K562 (cell line): ENCODE data around the gene TECPR2. TPM values are rescaled to one million over a fixed set of nuclear protein-coding genes. Genes with fewer than 3 reads are reported as not detected.

Source experiments
- ATAC-seq: fragments of 200-7000 bp; cut with Tn5 transposase; 3 replicates; pipeline ENCODE4 v1.9.1; 2020; ENCODE audit warnings: moderate library complexity
- BruUV-seq: library from RNA; stranded (reverse); fragments of 400-500 nt; replicated peaks from 2 replicates; lab custom pipeline; 2021; lab: Mats Ljungman, UMichigan
- CTCF ChIA-PET: fragments of 300-600 bp; formaldehyde crosslinking; extraction: SDS; loops from one replicate; lab custom pipeline; 2021; ENCODE audit warnings: low intra/inter-chr PET ratio; lab: Yijun Ruan, JAX
- POLR2A ChIA-PET: fragments of 300-600, 350-650 bp; sonication (Branson Sonifier 250); formaldehyde crosslinking; extraction: SDS; loops from one replicate; lab custom pipeline; 2021; ENCODE audit warnings: antibody characterized with exemption, inconsistent platforms; lab: Yijun Ruan, JAX
- DNase-seq, 4 experiments: peaks; one replicate each; pipeline versions ENCODE4 v3.0.0 to v3.0.0-alpha.2; 2011 to 2018; ENCODE audit warnings: low spot score in 3 of 4, mixed read lengths in 3 of 4; ENCODE audit errors: extremely low read depth in 1 of 4
- FAIRE-seq: peaks from 2 replicates; lab custom pipeline; 2011; peaks lifted over from hg19 to GRCh38; lab: Jason Lieb, UNC
- H2AFZ ChIP-seq: 2 replicates; pipeline ENCODE4 v1.6.0; 2011; ENCODE audit warnings: low read depth, low read length, control low read depth, inconsistent platforms
- H3K27ac ChIP-seq: fragments of 200-600 bp; 3 replicates; pipeline ENCODE4 v1.8.0; 2011; ENCODE audit warnings: low read depth, mild to moderate bottlenecking, control low read depth, inconsistent platforms, low read length, moderate library complexity, mixed read lengths; ENCODE audit errors: extremely low read depth
- H3K27me3 ChIP-seq, 2 experiments: fragments of 300-600 bp in 1 of 2; 2 replicates in 1 of 2; 3 replicates in 1 of 2; pipeline versions ENCODE4 v1.6.0 to v1.8.0; 2011; ENCODE audit warnings: inconsistent platforms in 2 of 2, low read length in 2 of 2, mild to moderate bottlenecking in 1 of 2, mixed read lengths in 1 of 2, moderate library complexity in 1 of 2; ENCODE audit not compliant: control insufficient read depth in 2 of 2, insufficient read depth in 2 of 2
- H3K36me3 ChIP-seq: fragments of 300-600 bp; 3 replicates; pipeline ENCODE4 v1.8.0; 2011; ENCODE audit warnings: mild to moderate bottlenecking, low read length, inconsistent platforms; ENCODE audit not compliant: control insufficient read depth, insufficient read depth
- H3K4me1 ChIP-seq, 2 experiments: fragments of 200-600 bp in 1 of 2; replicated peaks in 1 of 2; 2 replicates in 1 of 2; 3 replicates in 1 of 2; pipeline versions ENCODE4 v1.5.1 to v1.8.0; 2011; ENCODE audit warnings: inconsistent platforms in 2 of 2, low read length in 2 of 2, mild to moderate bottlenecking in 1 of 2, mixed read lengths in 1 of 2, moderate library complexity in 1 of 2; ENCODE audit not compliant: control insufficient read depth in 2 of 2, insufficient read depth in 2 of 2
- H3K4me2 ChIP-seq: 2 replicates; pipeline ENCODE4 v1.6.1; 2011; ENCODE audit warnings: low read length, control low read depth, inconsistent platforms, mixed read lengths; ENCODE audit not compliant: insufficient read depth
- H3K4me3 ChIP-seq: fragments of 200-600 bp; sonication (generic), shearing (Covaris generic); 2 replicates; pipeline ENCODE4 v1.5.1; 2016; ENCODE audit warnings: control low read depth, inconsistent platforms
- H3K79me2 ChIP-seq: fragments of 200-600 bp; 3 replicates; pipeline ENCODE4 v1.8.0; 2011; ENCODE audit warnings: low read length, inconsistent platforms; ENCODE audit not compliant: control insufficient read depth, insufficient read depth
- H3K9ac ChIP-seq, 2 experiments: 2 replicates each; pipeline versions ENCODE4 v1.6.0 to v1.6.1; 2011; ENCODE audit warnings: low read depth in 2 of 2, low read length in 2 of 2, control low read depth in 1 of 2, inconsistent platforms in 1 of 2, mild to moderate bottlenecking in 1 of 2, mixed read lengths in 1 of 2; ENCODE audit not compliant: insufficient read depth in 1 of 2
- H3K9me1 ChIP-seq: one replicate; pipeline ENCODE4 v1.6.0; 2011; ENCODE audit warnings: inconsistent platforms, mild to moderate bottlenecking, low read length, moderate library complexity; ENCODE audit not compliant: control insufficient read depth, insufficient read depth
- H3K9me3 ChIP-seq: replicated peaks from 2 replicates; pipeline ENCODE4 v1.5.1; 2011; ENCODE audit warnings: low read depth, low read length, inconsistent platforms; ENCODE audit not compliant: control insufficient read depth, insufficient read depth
- H4K20me1 ChIP-seq: replicated peaks from 2 replicates; pipeline ENCODE4 v1.6.1; 2011; ENCODE audit warnings: low read length, inconsistent platforms, mixed read lengths; ENCODE audit not compliant: control insufficient read depth, insufficient read depth
- MAFG ChIP-seq: fragments of 450-650 bp; conservative IDR thresholded peaks from 2 replicates; pipeline ENCODE4 v1.6.1; 2016; ENCODE audit warnings: missing genetic modification characterization, missing compliant biosample characterization
- PCBP1 ChIP-seq: fragments of 200-400 bp; formaldehyde crosslinking; IDR thresholded peaks from 2 replicates; pipeline ENCODE4 v1.6.1; 2018; ENCODE audit warnings: mild to moderate bottlenecking, low read depth, low read length; ENCODE audit not compliant: poor library complexity, severe bottlenecking
- POLR3A ChIP-seq: IDR thresholded peaks from 2 replicates; pipeline ENCODE4 v1.6.1; 2011; ENCODE audit warnings: borderline replicate concordance, mild to moderate bottlenecking, moderate library complexity; ENCODE audit not compliant: insufficient read length, insufficient read depth; ENCODE audit errors: extremely low read depth
- REST ChIP-seq, 2 experiments: fragments of 450-650 bp; formaldehyde crosslinking in 1 of 2; IDR thresholded peaks; 2 replicates each; pipeline versions ENCODE4 v1.4.0 to v1.6.1; 2014 to 2020; ENCODE audit warnings: mild to moderate bottlenecking in 2 of 2, borderline replicate concordance in 1 of 2, low read depth in 1 of 2
- ZBTB7A ChIP-seq: IDR thresholded peaks from 2 replicates; pipeline ENCODE4 v1.6.1; 2011; ENCODE audit warnings: low read depth, mild to moderate bottlenecking, low read length, moderate library complexity, borderline replicate concordance; ENCODE audit not compliant: control insufficient read depth
- ZC3H4 ChIP-seq: sonication (generic); formaldehyde crosslinking; IDR thresholded peaks from 2 replicates; pipeline ENCODE4 v1.9.0; 2021; ENCODE audit warnings: missing genetic modification reagents, borderline replicate concordance
- ZNF75A ChIP-seq: fragments of 450-650 bp; formaldehyde crosslinking; IDR thresholded peaks from 2 replicates; pipeline ENCODE4 v1.4.0; 2020; ENCODE audit warnings: mild to moderate bottlenecking
- WGBS: fragments of 100-300 bp; shearing (Covaris generic); methylation state at CpG from one replicate; pipeline ENCODE4 v1.1.6; 2016; ENCODE audit warnings: low coverage, mixed read lengths; ENCODE audit not compliant: insufficient coverage; ENCODE audit errors: missing lambda C conversion rate; 5-methylcytosine and 5-hydroxymethylcytosine counted together
- in situ Hi-C: fragments of 300-500 bp; cut with MboI; formaldehyde crosslinking; loops from 4 replicates; pipeline ENCODE4 v1.15.0; 2018; ENCODE audit warnings: inconsistent platforms, mixed read lengths
- intact Hi-C: fragments of 100-400 bp; cut with micrococcal nuclease; formaldehyde crosslinking; loops from 2 replicates; pipeline ENCODE4 v1.14.2; 2022
- polyA plus RNA-seq, 8 experiments: library from polyadenylated mRNA; depleted of rRNA in 4 of 8; stranded (reverse) in 5 of 8; unstranded in 3 of 8; fragments of >200 nt; fragmentation: Nextera tagmentation in 2 of 8; fragmentation: Illumina TruSeq in 1 of 8; extraction: Ambion mirVana in 2 of 8; extraction: Trizol in 1 of 8; gene quantifications; 2 replicates each; pipeline versions ENCODE4 v1.2.1 to v1.2.3, GENCODE V29; 2011 to 2014; ENCODE audit warnings: inconsistent platforms in 1 of 8, missing spikeins in 1 of 8
- total RNA-seq, 7 experiments: library from RNA; depleted of rRNA in 6 of 7; stranded (reverse); fragments of >200 nt in 6 of 7; fragmentation: Illumina TruSeq in 2 of 7; extraction: Trizol in 2 of 7; gene quantifications; 2 replicates each; pipeline versions ENCODE4 v1.2.1 to v1.2.3, GENCODE V29; 2011 to 2021; ENCODE audit warnings: low replicate concordance in 1 of 7

Gene TECPR2
- total and polyA plus RNA-seq, 9 of the 15 experiments (the other 6 are each of a cell fraction or from before 2014, with no cell fraction given), result 0.04 to 3.0 (median 0.83) TPM

GRCh38 chr14:102320671-102321455 is 41.9 kb upstream of the TECPR2 start:
- peak overlapping the region; percentile 76; the same call in 1 of the 3 replicates for H3K27ac ChIP-seq
- peak overlapping the region; percentile 84 for H3K4me3 ChIP-seq
- no peak overlapping the region; the same call in 1 of the 2 replicates for H2AFZ ChIP-seq
- 80% methylated on average over 16 of the region's 17 CpGs for WGBS
- peak overlapping the region; percentile 91 for H3K4me2 ChIP-seq
- peaks cover 15% of the 10 kb centered on the region for H3K79me2 ChIP-seq
- intact Hi-C loops (no loop called here), in situ Hi-C loops (loop anchor here (10.0 kb wide), 1 partner anchor 194 kb away; no protein-coding TSS in a partner anchor)
- no peaks in the 10 kb centered on the region for H3K9me3 ChIP-seq
- ATAC-seq, result no peak
- DNase-seq, result no peak
- H4K20me1 ChIP-seq, result no peaks in the 10 kb centered on the region
- no peak for FAIRE-seq
- H3K9me1 ChIP-seq, result no peaks in the 10 kb centered on the region
- CTCF ChIA-PET, result no interaction called here
- POLR2A ChIA-PET, result interaction anchor here (0.7 kb wide), 1 partner anchor 154 kb away, joined by 3 read pairs; no protein-coding TSS in a partner anchor
- TSS peak; percentile 67 for BruUV-seq
- peaks cover 14% of the 10 kb centered on the region; the same call in 2 of the 3 replicates for H3K36me3 ChIP-seq
- H3K9ac ChIP-seq, result peak overlapping the region; percentile 91 to 97
- H3K4me1 ChIP-seq, result peaks cover 20 to 21% of the 10 kb centered on the region in 2 experiments; a peak in 4 of 5 replicates
- no peaks in the 10 kb centered on the region for H3K27me3 ChIP-seq
- TF ChIP-seq PCBP1 (no peak), ZNF75A (CRISPR knock-in tag) (no peak), MAFG (no peak), ZC3H4 (CRISPR knock-in tag) (no peak), POLR3A (no peak), REST (IDR thresholded peaks at IDR 0.05; ENCODE audit: borderline replicate concordance) (no peak), REST (CRISPR knock-in tag; IDR thresholded peaks at IDR 0.05; ENCODE audit: low read depth) (no peak), ZBTB7A (no peak)
